Left lung (tissue), 10 donors: Measurements from ENCODE around the gene SERPINE1. TPM values are rescaled to one million over a fixed set of nuclear protein-coding genes. Genes with fewer than 3 reads are reported as not detected.

Experiments used
- ATAC-seq: fragments of 200-7000 bp; cut with Tn5 transposase; one replicate; pipeline ENCODE4 v1.9.1; 2020; ENCODE audit warnings: moderate library complexity
- DNase-seq, 4 donors: peaks; one replicate each; pipeline ENCODE4 v3.0.0-alpha.2; 2013 to 2020
- H3K27ac ChIP-seq, 2 donors: fragments of 200-600 bp; sonication (generic) in 1 of 2; one replicate each; pipeline versions ENCODE4 v1.5.0 to v1.8.0; 2020 to 2021
- H3K27me3 ChIP-seq, 2 donors: fragments of 200-600 bp; sonication (generic) in 1 of 2; one replicate each; pipeline versions ENCODE4 v1.5.0 to v1.8.0; 2020 to 2021
- H3K36me3 ChIP-seq, 2 donors: fragments of 200-600 bp; sonication (generic) in 1 of 2; one replicate each; pipeline versions ENCODE4 v1.5.0 to v1.8.0; 2020 to 2021
- H3K4me1 ChIP-seq, 2 donors: fragments of 200-600 bp; one replicate each; pipeline ENCODE4 v1.8.0; 2021
- H3K4me3 ChIP-seq, 2 donors: fragments of 200-600 bp; sonication (generic) in 1 of 2; one replicate each; pipeline versions ENCODE4 v1.5.0 to v1.8.0; 2020 to 2021; ENCODE audit warnings: mild to moderate bottlenecking in 1 of 2
- H3K9me3 ChIP-seq, 2 donors: fragments of 200-600 bp; sonication (generic) in 1 of 2; one replicate each; pipeline versions ENCODE4 v1.5.0 to v1.8.0; 2020 to 2021
- intact Hi-C, 2 donors: fragments of 100-400 bp; cut with DNase I; formaldehyde crosslinking; loops; one replicate each; pipeline versions ENCODE4 v1.11.2 to v1.14.2; 2022
- polyA plus RNA-seq, 6 donors: library from polyadenylated mRNA; unstranded; fragments of 120-200 nt; gene quantifications; one replicate each; pipeline ENCODE4 v1.2.1, GENCODE V29; 2013; ENCODE audit not compliant: insufficient read length in 6 of 6
- total RNA-seq, 2 donors: library from RNA; stranded (reverse); fragmentation: NEBNext Ultra II Directional; extraction: Animal tissue kit (Norgen Biotek cat#: 25700); gene quantifications; one replicate each; pipeline ENCODE4 v1.2.1, GENCODE V29; 2021
- TF ChIP-seq, protein P1 (sequence below), 2 donors: fragments of 200-600 bp; sonication (generic) in 1 of 2; IDR thresholded peaks; one replicate each; pipeline versions ENCODE4 v1.5.0 to v1.8.0; 2021; ENCODE audit warnings: antibody characterized with exemption in 2 of 2
- donor health status: DM: no; HTN: yes; CAD: no.
- donor health status: DM: no; HTN: no; CAD: no.

The SERPINE1 gene
- total and polyA plus RNA-seq, 8 donors = 2.5 to 80.5 (median 3.9) TPM

DNA sequence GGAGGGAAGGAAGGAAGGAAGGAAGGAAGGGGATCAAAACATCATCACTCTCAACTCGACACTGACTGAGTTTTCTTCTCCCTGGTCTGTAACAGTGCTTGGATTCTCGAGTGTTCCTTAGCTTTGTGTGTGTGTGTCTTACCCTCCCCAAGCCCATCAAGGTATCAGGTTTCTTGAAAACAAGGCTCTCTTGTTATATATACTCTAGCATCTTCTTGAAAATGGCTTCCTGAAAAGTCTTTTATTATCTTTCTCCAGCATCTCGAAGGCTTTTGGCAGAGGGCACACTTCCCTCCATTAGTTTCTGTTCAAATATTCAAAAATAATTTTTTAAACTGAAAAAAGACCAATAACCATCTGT lies 13.4 kb downstream of the SERPINE1 start:
- no peaks in the 10 kb centered on the region for H3K27me3 ChIP-seq
- H3K36me3 ChIP-seq = peaks cover 0 to 18% of the 10 kb centered on the region in 2 donors
- DNase-seq (no peak), ATAC-seq (no peak)
- TF ChIP-seq, protein P1, sequence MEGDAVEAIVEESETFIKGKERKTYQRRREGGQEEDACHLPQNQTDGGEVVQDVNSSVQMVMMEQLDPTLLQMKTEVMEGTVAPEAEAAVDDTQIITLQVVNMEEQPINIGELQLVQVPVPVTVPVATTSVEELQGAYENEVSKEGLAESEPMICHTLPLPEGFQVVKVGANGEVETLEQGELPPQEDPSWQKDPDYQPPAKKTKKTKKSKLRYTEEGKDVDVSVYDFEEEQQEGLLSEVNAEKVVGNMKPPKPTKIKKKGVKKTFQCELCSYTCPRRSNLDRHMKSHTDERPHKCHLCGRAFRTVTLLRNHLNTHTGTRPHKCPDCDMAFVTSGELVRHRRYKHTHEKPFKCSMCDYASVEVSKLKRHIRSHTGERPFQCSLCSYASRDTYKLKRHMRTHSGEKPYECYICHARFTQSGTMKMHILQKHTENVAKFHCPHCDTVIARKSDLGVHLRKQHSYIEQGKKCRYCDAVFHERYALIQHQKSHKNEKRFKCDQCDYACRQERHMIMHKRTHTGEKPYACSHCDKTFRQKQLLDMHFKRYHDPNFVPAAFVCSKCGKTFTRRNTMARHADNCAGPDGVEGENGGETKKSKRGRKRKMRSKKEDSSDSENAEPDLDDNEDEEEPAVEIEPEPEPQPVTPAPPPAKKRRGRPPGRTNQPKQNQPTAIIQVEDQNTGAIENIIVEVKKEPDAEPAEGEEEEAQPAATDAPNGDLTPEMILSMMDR (IDR thresholded peaks at IDR 0.05) = no peak
- H3K4me3 ChIP-seq = no peak overlapping the region
- no peaks in the 10 kb centered on the region for H3K9me3 ChIP-seq
- no peak overlapping the region for H3K27ac ChIP-seq
- intact Hi-C loops = loop anchor here in 1 of 2 donors (10.0 kb wide), 1 partner anchor 144 kb away; no protein-coding TSS in a partner anchor
- peaks cover 7 to 52% of the 10 kb centered on the region in 2 donors for H3K4me1 ChIP-seq

DNA sequence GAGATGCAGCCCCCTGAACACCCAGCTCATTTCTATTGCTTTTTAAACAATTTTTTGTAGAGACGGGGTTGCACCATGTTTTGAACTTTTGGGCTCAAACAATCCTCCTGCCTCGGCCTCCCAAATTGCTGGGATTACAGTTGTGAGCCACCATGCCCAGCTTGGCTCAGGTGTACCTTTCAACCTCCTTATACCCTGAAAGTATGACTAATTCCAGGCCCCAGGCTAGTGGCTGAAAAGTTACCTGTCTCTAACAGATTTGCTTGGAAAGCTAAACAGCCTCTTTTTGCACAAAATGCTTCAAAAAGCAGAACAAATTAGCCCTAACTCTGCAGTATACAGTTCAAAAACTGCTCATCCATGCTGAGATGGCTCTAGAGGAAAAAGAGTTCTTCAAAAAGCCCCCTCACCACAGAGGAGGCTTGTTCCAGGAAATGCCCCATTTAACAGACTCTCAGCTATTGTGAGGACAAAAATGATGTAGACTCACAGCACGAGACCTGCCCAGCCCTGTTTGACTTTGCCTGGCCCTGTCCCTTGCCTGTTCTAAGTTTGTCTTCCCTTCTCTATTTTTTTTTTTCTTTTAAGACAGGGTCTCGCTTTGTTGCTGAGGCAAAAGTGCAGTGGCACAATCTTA lies 14.0 kb downstream of the SERPINE1 start:
- peaks cover 7 to 47% of the 10 kb centered on the region in 2 donors for H3K4me1 ChIP-seq
- no peak overlapping the region for H3K4me3 ChIP-seq
- TF ChIP-seq, protein P1 (IDR thresholded peaks at IDR 0.05) = no peak
- H3K36me3 ChIP-seq = peaks cover 0 to 12% of the 10 kb centered on the region in 2 donors
- ATAC-seq (no peak), DNase-seq (no peak)
- no peaks in the 10 kb centered on the region for H3K9me3 ChIP-seq
- H3K27me3 ChIP-seq = no peaks in the 10 kb centered on the region
- H3K27ac ChIP-seq = no peak overlapping the region
- intact Hi-C loops = loop anchor here in 1 of 2 donors (10.0 kb wide), 1 partner anchor 144 kb away; no protein-coding TSS in a partner anchor

DNA sequence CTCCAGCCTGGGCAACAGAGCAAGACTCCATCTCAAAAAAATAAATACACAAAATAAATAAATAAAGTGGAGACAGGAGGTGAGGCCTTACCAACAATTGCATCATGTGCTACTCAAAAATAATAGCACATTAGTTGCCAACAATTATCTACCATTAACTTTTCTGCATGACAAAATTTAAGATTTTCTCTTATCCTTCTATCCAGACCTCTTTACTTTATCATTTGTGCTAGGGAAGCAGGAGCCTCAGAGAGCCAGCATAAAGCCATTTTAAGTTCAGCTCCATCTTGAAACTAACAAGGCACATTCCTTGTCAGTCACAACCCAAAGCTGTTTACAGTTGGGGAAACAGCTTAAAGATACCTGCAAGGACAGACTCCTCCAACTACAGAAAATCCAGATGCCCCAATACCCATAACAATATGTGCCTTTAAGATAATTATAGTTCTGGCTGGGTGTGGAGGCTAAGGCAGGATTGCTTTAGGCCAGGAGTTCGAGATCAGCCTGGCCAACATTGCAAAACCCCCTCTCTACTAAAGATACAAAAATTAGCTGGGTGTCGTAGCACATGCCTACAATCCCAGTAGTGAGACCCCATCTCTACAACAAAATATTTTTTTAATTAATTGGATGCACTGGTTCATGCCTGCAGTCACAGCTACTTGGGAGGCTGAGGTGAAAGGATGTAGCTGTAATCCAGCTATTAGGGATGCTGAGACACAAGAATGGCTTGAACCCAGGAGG lies 25.2 kb downstream of the SERPINE1 start:
- no peaks in the 10 kb centered on the region for H3K9me3 ChIP-seq
- H3K27ac ChIP-seq = no peak overlapping the region
- H3K4me3 ChIP-seq = no peak overlapping the region
- H3K36me3 ChIP-seq = peaks cover 0 to 6% of the 10 kb centered on the region in 2 donors
- intact Hi-C loops = no loop called here
- H3K4me1 ChIP-seq = peaks cover 6 to 8% of the 10 kb centered on the region in 2 donors
- TF ChIP-seq, protein P1 (IDR thresholded peaks at IDR 0.05) = no peak
- peaks cover 0 to 7% of the 10 kb centered on the region in 2 donors for H3K27me3 ChIP-seq
- DNase-seq (no peak), ATAC-seq (no peak)

DNA sequence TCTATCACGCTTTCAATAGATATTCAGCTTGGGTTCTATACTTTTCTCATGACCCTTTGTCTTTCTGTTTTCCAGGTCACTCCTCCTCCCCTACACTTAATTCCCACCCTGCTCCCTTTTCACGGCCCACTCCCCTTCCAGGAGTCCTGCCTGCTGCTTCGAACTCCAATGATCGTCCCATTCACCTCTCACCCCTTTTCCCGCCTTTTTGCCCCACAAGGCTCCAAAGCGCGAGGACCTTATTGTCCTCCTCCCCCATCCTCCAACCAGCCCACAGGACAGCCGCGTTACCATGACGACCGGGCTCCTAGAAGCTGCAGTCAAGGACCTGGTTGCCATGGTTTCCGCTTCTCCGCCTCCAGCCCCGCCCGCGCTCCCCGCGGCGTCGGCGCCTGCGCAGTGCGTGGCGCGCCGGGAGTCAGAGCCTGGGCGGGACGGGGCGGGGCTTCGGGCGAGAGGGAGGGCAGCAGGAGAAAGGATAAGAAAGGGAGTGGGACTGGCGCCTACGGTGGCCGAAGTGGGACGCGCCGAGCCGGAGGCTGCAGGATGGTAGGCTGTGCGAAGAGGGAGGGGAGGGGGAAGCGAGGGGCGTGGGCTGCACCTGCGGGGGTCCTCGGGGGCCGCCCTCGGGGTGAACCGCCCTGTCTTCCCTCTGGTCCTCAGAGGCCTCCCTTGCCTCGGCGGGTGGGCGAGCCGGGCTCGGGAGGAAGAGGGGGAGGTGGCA lies 27.2 kb downstream of the SERPINE1 start, which contains the start of gene AP1S1:
TSS of gene AP1S1 (plus strand) at position 508 of the 724 bp plus-strand sequence. CDS start at position 547, 39 bp downstream.
- peak; percentile 99 for ATAC-seq
- Histone ChIP-seq H3K4me3 (peak within 1 kb of the TSS; percentile 92 to 98), H3K27ac (peak within 1 kb of the TSS in 1 of 2 donors; percentile 8)

More for the DNA sequence above, 27.2 kb downstream of the SERPINE1 start, which contains the start of gene AP1S1:
- intact Hi-C loops = no loop called here
- peak; percentile 89 to 98 (median 96) for DNase-seq
- Histone ChIP-seq H3K9me3 (no peaks in the 10 kb centered on the region), H3K4me1 (peaks cover 6 to 8% of the 10 kb centered on the region in 2 donors), H3K27me3 (no peaks in the 10 kb centered on the region), H3K36me3 (peaks cover 0 to 27% of the 10 kb centered on the region in 2 donors)
- TF ChIP-seq, protein P1 (IDR thresholded peaks at IDR 0.05) = no peak
